Activated T-helper 1 cell treated with anti-CD3 and anti-CD28 coated beads, Interleukin-12 subunit alpha, Interleukin-12 subunit beta, Interleukin-2, Interleukin-4 antibody, amounts not matched to agents 30 ng/mL and 10 ng/mL and 1 ng/mL, durations not matched to agents 14 hours and 24 hours and 36 hours (primary cell): ENCODE data around the gene CACNB3. TPM values are rescaled to one million over a fixed set of nuclear protein-coding genes. Genes with fewer than 3 reads are reported as not detected.
A peak's percentile ranks its signal among the peaks of the same experiment; 100 is the strongest.
"Not testable (repeated sequence)": the region's sequence is repeated elsewhere in the genome, so short reads cannot be mapped to it uniquely, and the experiment has no call there.

Experiments
- DNase-seq: peaks from one replicate; pipeline ENCODE4 v3.0.0; 2021; ENCODE audit warnings: low spot score
- H3K27ac Mint-ChIP-seq: one replicate; pipeline ENCODE4 v1.8.0; 2021; ENCODE audit warnings: mild to moderate bottlenecking, mixed read lengths
- H3K27me3 Mint-ChIP-seq: one replicate; pipeline ENCODE4 v1.8.0; 2022; ENCODE audit warnings: mild to moderate bottlenecking, moderate library complexity, mixed read lengths; ENCODE audit not compliant: insufficient read depth
- H3K36me3 Mint-ChIP-seq: one replicate; pipeline ENCODE4 v1.8.0; 2021; ENCODE audit warnings: low read depth, mixed read lengths
- H3K4me1 Mint-ChIP-seq: one replicate; pipeline ENCODE4 v1.8.0; 2021; ENCODE audit warnings: low read depth, mixed read lengths
- H3K4me3 Mint-ChIP-seq: one replicate; pipeline ENCODE4 v1.8.0; 2021; ENCODE audit warnings: mild to moderate bottlenecking, moderate library complexity, mixed read lengths
- H3K9me3 Mint-ChIP-seq: one replicate; pipeline ENCODE4 v1.8.0; 2021; ENCODE audit warnings: mixed read lengths
- intact Hi-C: fragments of 100-400 bp; cut with micrococcal nuclease; formaldehyde crosslinking; loops from one replicate; pipeline ENCODE4 v1.15.1; 2024
- total RNA-seq: library from RNA; stranded (reverse); gene quantifications from 2 replicates; pipeline ENCODE4 v1.2.3, GENCODE V29; 2022

Gene CACNB3
- total RNA-seq, 1 donor from 2014 or later = 13.1 TPM

DNA sequence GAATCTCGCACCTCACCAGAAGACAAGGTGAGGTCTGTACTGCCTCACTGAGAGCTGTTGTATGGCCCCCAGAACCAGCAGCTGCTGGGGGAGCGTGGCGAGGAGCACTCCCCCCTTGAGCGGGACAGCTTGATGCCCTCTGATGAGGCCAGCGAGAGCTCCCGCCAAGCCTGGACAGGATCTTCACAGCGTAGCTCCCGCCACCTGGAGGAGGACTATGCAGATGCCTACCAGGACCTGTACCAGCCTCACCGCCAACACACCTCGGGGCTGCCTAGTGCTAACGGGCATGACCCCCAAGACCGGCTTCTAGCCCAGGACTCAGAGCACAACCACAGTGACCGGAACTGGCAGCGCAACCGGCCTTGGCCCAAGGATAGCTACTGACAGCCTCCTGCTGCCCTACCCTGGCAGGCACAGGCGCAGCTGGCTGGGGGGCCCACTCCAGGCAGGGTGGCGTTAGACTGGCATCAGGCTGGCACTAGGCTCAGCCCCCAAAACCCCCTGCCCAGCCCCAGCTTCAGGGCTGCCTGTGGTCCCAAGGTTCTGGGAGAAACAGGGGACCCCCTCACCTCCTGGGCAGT is 9.3 kb downstream of the CACNB3 start:
- Mint-ChIP-seq H3K4me3 (no peak overlapping the region), H3K27ac (no peak overlapping the region), H3K9me3 (no peaks in the 10 kb centered on the region), H3K4me1 (no peaks in the 10 kb centered on the region), H3K27me3 (no peaks in the 10 kb centered on the region), H3K36me3 (peaks cover 34% of the 10 kb centered on the region)
- DNase-seq = no peak
- intact Hi-C loops = no loop called here

DNA sequence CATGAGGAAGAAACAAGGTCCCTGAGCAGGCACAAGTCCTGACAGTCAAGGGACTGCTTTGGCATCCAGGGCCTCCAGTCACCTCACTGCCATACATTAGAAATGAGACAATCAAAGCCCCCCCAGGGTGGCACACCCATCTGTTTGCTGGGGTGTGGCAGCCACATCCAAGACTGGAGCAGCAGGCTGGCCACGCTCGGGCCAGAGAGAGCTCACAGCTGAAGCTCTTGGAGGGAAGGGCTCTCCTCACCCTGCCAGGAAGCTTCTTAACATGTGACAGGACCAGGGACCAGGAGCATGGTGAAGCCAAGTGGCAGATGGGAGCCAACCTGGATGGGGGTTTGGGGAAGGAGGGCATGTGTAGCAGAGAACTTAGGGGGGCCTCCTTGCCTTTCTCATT is 10.0 kb downstream of the CACNB3 start:
- H3K4me1 Mint-ChIP-seq = no peaks in the 10 kb centered on the region
- H3K36me3 Mint-ChIP-seq = peaks cover 38% of the 10 kb centered on the region
- no peaks in the 10 kb centered on the region for H3K27me3 Mint-ChIP-seq
- no peaks in the 10 kb centered on the region for H3K9me3 Mint-ChIP-seq
- intact Hi-C loops = no loop called here
- no peak overlapping the region for H3K27ac Mint-ChIP-seq
- no peak for DNase-seq
- no peak overlapping the region for H3K4me3 Mint-ChIP-seq

DNA sequence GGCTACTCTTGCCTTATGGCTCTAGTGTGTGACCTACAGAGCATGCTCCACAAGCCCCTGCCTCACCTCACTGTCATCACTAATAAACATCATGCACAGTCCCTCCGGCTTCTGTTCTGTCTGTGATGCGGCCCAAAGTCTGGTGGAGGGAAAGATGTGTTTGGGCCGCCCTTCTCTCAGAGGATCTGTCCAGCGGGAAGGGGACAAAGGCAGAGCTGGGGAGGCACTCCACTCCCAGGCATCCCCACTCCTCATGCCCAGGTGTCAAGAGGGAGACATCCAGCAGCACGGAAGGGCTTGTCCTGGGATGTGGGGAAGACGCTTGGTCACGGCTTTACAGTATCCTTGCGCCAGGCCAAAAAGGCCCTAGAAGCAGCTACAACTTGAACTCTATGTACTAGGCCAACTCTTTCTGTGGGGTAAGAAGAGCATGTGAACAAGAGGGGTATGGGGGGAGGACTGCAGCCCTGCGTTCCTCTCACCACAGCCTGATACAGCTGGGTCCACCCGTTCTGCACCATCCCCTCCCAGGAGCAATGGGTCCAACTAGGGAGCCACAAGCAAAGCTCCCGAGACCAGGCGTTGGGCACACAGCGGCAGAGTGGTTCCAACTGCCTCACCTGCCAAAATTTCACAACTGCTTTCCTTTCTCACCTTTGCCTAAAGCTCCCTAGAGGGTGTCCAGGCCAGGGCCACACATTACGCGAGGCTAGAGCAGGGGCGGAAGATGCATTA is 10.7 kb downstream of the CACNB3 start:
- intact Hi-C loops = no loop called here
- H3K27me3 Mint-ChIP-seq = no peaks in the 10 kb centered on the region
- no peaks in the 10 kb centered on the region for H3K9me3 Mint-ChIP-seq
- no peaks in the 10 kb centered on the region for H3K4me1 Mint-ChIP-seq
- H3K27ac Mint-ChIP-seq = no peak overlapping the region
- peaks cover 45% of the 10 kb centered on the region for H3K36me3 Mint-ChIP-seq
- H3K4me3 Mint-ChIP-seq = no peak overlapping the region
- no peak for DNase-seq

DNA sequence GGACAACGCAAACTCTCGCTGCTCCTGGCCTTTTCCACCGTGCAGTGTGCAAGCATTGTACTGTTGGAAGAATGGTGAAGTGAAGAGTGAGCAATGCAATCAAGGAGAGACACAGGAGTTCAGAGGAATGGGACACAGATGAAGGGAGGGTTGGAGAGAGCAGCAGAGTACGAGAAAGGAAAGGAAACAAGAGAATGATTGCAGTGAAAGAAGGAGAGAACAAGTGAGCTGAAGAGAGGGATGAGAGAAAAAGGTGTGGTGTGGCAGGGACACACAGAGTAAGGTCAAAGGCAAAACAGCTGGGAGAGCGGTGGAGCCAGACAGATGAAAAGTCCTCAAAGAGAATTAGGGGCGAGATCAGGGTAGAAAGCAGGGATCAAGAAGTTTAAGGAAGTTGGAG is 13.0 kb downstream of the CACNB3 start:
- Mint-ChIP-seq H3K4me3 (no peak overlapping the region), H3K27me3 (no peaks in the 10 kb centered on the region), H3K36me3 (peaks cover 52% of the 10 kb centered on the region), H3K9me3 (no peaks in the 10 kb centered on the region), H3K27ac (no peak overlapping the region), H3K4me1 (no peaks in the 10 kb centered on the region)
- no peak for DNase-seq
- intact Hi-C loops = no loop called here

DNA sequence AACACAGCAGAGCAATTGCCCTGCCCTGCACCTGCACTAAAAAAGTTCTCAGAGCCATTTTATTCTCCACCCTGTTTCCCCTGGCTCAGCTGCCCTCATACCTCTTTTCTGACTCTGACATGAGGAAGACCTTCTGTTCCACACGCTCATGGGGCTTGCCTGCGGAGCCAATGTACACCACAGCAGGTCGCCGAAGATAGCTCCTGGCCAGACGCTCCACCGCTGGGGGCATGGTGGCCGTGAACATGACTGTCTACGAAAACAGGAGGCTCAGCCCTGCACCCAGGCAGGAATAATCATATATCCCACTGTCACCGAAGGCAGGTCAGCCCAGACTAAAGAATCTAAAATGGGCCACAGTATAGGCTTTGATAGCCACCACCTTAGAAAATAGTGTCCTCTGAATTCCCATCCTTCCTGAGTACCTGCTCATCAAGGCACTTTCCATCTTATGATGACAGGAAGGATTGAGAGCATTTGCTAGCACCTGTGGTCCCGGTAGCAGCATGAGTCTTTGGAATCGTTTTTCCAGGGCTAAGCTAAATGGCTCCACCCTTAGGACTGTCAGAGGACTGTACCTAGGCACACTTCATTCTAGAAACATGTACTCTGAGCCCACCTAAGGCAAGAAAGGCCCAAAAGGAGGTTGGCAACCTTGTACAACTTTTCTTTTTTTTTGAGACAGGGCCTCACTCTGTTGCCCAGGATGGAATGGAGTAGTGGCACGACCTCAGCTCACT is 14.2 kb downstream of the CACNB3 start:
- intact Hi-C loops = no loop called here
- DNase-seq = no peak
- H3K27ac Mint-ChIP-seq = no peak overlapping the region
- H3K4me1 Mint-ChIP-seq = no peaks in the 10 kb centered on the region
- H3K27me3 Mint-ChIP-seq = no peaks in the 10 kb centered on the region
- H3K4me3 Mint-ChIP-seq = no peak overlapping the region
- peaks cover 61% of the 10 kb centered on the region for H3K36me3 Mint-ChIP-seq
- no peaks in the 10 kb centered on the region for H3K9me3 Mint-ChIP-seq

DNA sequence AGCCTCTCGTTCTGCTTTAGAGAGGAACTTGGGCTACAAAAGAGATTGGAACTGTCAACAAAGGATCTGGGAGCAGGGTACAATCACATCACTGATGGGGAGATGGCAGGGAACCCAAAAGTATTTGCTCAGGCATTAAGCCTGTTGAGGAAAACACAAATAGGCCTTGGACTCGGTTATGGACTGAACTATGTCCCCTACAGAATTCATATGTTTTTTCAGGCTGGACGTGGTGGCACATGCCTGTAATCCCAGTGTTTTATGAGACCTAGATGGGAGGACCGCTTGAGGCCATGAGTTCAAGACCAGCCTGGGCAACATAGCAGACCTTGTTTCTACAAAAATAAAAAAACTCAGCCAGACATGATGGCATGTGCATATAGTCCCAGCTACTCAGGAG is 19.8 kb downstream of the CACNB3 start:
- no peak overlapping the region for H3K27ac Mint-ChIP-seq
- H3K36me3 Mint-ChIP-seq = peaks cover 45% of the 10 kb centered on the region

DNA sequence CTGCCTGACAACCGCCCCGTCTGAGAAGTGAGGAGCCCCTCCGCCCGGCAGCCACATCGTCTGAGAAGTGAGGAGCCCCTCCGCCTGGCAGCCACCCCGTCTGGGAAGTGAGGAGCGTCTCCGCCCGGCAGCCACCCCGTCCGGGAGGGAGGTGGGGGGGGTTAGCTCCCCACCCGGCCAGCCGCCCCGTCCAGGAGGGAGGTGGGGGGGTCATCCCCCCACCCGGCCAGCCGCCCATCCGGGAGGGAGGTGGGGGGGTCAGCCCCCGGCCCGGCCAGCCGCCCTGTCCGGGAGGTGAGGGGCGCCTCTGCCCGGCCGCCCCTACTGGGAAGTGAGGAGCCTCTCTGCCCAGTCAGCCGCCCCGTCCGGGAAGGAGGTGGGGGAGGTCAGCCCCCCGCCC is 23.7 kb downstream of the CACNB3 start:
- H3K4me1 Mint-ChIP-seq, H3K4me3 Mint-ChIP-seq, intact Hi-C loops, DNase-seq, H3K27me3 Mint-ChIP-seq, H3K27ac Mint-ChIP-seq, H3K9me3 Mint-ChIP-seq: not testable (repeated sequence)
- H3K36me3 Mint-ChIP-seq = peaks cover 31% of the 10 kb centered on the region

More for the DNA sequence above, 19.8 kb downstream of the CACNB3 start:
- DNase-seq = no peak
- Mint-ChIP-seq H3K27me3 (no peaks in the 10 kb centered on the region), H3K4me3 (no peak overlapping the region), H3K9me3 (no peaks in the 10 kb centered on the region), H3K4me1 (no peaks in the 10 kb centered on the region)
- intact Hi-C loops = no loop called here

DNA sequence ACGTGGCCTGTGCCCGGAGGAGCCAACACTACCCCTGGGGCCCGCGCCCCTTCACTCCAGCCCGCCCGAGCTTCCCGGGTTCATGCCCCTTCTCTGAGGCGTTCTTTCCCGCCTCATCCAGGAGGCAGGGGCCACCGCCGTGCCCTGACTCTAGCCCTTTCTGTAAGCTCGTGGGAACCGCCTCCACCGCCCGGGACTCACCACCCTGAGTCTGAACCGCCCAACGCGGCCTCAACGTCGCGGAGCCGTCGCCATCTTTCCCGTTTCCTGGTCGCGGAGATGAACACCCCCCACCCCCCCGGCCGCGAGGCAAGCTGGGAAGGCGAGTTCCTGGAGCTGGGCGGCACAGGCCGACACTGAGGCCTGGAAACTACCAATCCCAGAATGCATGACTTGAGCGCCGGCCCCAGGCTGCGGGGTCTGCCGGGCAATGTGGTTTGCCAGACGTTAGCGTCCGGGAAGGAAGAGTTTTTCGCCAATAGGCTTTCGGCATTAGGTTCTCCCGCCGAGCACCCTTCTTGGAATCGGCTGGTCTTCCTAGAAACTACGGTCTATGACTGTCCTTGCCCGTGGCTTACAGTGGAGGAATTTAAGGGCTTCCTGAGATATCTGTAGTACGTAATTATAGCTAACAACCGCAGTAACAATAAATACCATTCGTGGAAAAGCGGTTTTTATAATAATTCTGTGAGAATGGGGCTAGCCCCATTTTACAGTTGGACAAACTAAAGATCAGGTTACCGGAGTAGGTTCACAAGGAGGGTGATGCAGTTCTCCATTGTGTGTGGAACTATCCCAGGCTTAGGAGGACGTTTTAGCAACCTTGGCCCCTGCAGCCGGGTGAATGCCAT is 33.8 kb downstream of the CACNB3 start, which contains the start of gene DDX23:
Gene DDX23, minus strand, starts transcription at position 281 of the 851 bp plus-strand sequence. CDS start 6,381 bp downstream, outside the sequence.
- Mint-ChIP-seq H3K27ac (peak within 1 kb of the TSS; percentile 93), H3K4me3 (peak within 1 kb of the TSS; percentile 97), H3K27me3 (no peaks in the 10 kb centered on the region), H3K4me1 (peaks cover 31% of the 10 kb centered on the region), H3K9me3 (no peaks in the 10 kb centered on the region), H3K36me3 (peaks cover 10% of the 10 kb centered on the region)
- intact Hi-C loops = loop anchor here (1.0 to 10.0 kb wide), 11 partner anchors 13 to 413 kb away; partner anchors contain the start of genes ARF3, FKBP11, PRKAG1 and RND1
- peak; percentile 91 for DNase-seq

DNA sequence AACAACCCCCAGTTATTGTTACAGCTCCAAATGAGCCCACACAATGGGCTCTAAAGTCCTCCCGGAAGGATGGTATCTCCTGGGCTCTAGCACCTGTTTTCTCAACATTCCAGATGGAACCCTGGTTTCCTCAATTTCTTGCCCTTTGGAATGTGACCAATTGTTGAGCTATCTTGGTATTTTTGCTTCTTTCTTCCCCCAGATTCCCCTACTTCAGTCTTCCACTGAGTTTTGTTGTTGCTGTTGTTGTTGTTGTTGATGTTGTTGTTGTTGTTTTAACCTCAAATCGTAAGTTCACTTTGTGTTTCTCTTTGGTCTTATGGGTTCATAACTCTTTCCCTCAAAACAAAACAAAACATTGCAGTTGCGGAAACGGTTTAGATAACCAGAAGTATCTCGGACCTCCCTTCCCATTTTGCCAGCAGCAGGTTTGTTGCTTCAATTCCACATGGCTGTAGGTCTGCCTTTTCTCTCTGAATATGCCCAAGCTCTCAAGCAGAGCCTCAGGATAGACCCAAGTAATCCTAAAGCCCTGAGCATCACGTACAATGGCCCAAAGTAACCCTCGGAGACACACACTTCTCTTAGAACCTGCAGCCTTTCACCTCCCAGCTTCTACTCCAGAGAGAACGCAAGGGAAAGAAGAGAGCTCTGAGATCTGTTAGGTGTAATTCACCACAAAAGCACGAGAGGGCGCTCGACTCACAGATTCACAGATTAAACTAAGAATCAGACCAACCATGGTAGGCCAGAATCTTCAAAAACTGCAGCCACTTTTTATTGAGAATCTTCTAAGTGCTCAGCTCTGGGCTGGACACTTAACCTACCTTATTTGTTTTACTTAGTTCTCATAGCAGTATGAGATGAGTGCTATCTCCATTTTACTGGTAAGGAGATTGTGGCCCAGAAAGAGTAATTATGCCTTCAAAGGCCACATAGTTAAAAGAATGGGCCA is 34.7 kb downstream of the CACNB3 start:
- Mint-ChIP-seq H3K9me3 (no peaks in the 10 kb centered on the region), H3K27me3 (no peaks in the 10 kb centered on the region), H3K4me3 (peak overlapping the region; percentile 97), H3K4me1 (peaks cover 31% of the 10 kb centered on the region), H3K27ac (peak overlapping the region; percentile 93), H3K36me3 (peaks cover 10% of the 10 kb centered on the region)
- DNase-seq = peak; percentile 82
- intact Hi-C loops = loop anchor here (1.0 to 10.0 kb wide), 15 partner anchors 12 to 412 kb away; partner anchors contain the start of genes ARF3, FKBP11, PRKAG1 and RND1

DNA sequence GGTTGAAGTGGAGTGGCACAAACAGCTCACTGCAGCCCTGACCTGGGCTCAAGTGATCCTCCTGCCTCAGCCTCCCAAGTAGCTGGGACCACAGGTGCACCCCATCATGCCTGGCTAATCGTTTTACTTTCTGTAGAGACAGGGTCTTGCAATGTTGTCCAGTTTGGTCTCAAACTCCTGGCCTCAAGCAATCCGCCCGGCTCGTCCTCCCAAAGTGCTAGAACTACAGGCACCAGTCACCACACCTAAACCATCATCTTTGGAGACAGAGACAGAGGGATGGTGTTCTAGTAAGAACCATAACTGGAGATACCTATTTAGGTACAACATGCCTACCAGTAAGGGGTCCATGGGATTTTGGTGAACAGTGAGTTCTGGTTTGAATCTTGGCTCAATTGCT is 36.2 kb downstream of the CACNB3 start:
- intact Hi-C loops = loop anchor here (10.0 kb wide), 1 partner anchor 410 kb away; the partner anchor contains the start of gene TUBA1C
- no peak overlapping the region for H3K4me3 Mint-ChIP-seq
- H3K27me3 Mint-ChIP-seq = no peaks in the 10 kb centered on the region
- peaks cover 26% of the 10 kb centered on the region for H3K4me1 Mint-ChIP-seq
- peaks cover 10% of the 10 kb centered on the region for H3K36me3 Mint-ChIP-seq
- DNase-seq = no peak
- H3K27ac Mint-ChIP-seq = no peak overlapping the region
- H3K9me3 Mint-ChIP-seq = no peaks in the 10 kb centered on the region

DNA sequence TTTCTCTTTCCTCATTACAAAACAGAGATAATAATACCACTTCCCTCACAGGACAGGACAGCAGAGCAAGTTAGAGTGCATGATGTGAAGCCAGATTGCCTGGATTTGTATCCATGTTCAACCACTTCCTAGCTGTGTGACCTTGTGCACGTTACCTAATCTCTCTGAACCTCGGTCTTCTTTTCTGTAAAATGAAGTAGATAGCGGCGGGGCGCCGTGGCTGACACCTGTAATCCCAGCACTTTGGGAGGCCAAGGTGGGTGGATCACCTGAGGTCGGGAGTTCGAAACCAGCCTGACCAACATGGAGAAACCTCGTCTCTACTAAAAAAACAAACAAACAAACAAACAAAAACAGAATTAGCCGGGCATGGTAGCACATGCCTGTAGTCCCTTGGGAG is 36.6 kb downstream of the CACNB3 start:
- H3K9me3 Mint-ChIP-seq, H3K27ac Mint-ChIP-seq: not testable (repeated sequence)

More for the DNA sequence above, 36.6 kb downstream of the CACNB3 start:
- intact Hi-C loops = loop anchor here (10.0 kb wide), 1 partner anchor 410 kb away; the partner anchor contains the start of gene TUBA1C
- H3K27me3 Mint-ChIP-seq, H3K4me3 Mint-ChIP-seq, H3K36me3 Mint-ChIP-seq, DNase-seq: not testable (repeated sequence)
- H3K4me1 Mint-ChIP-seq = peaks cover 22% of the 10 kb centered on the region
